NT2/D1 (cell line): ENCODE data around the gene ZNF502.

Experiments used
- SUZ12 ChIP-seq: IDR thresholded peaks from 2 replicates; pipeline ENCODE4 v1.6.1; 2011; ENCODE audit not compliant: insufficient read length, insufficient read depth; ENCODE audit errors: extremely low read depth
- ZNF274 ChIP-seq: IDR thresholded peaks from 2 replicates; pipeline ENCODE4 v1.6.1; 2011; ENCODE audit warnings: mild to moderate bottlenecking, low read depth, low read length

DNA sequence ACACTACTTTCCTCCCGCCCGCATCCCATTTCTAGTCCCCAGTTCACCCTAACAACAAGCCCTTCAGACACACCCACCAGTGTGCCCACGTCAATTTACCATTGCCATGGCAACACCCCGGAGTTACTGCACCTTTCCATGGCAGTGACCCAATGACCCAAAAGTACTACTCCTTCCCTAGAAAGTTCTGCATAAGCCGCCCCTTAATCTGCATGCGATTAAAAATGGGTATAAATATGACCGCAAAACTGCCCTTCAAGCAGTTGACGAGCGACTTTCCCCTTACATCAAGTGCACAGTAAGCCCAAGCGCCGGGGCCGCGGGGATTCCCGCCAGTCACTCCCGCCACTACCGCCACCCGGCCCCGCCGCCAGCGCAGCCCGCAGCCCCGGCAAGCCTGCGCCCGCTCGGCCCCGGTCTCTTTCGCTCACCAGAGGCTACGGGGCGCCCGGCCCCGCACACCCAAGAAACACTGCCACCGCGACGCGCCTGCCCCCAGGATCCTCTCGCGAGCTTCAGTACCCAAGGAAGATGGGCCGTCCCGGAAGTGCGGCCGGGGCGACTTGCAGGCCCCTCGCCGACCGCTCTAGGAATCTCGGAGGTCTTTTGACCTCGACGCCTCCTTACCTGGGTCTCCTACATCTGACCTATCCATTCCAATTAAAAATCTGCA is 27.2 kb upstream of the ZNF502 start:
- TF ChIP-seq ZNF274: no peak
- no peak for TF ChIP-seq SUZ12
